H9 (cell line): Measurements from ENCODE around the gene SYNPO2. TPM values are rescaled to one million over a fixed set of nuclear protein-coding genes. Genes with fewer than 3 reads are reported as not detected.

ENCODE experiments used
- DNase-seq: peaks from one replicate; pipeline ENCODE4 v3.0.0-alpha.2; 2017
- H2AFZ ChIP-seq: one replicate; pipeline ENCODE4 v1.6.1; 2013; ENCODE audit warnings: mild to moderate bottlenecking, low read length, control low read depth, moderate library complexity
- H2AK5ac ChIP-seq: 2 replicates; pipeline ENCODE4 v1.6.1; 2013; ENCODE audit warnings: low read length, control low read depth, mixed read lengths; ENCODE audit not compliant: insufficient read length
- H2BK120ac ChIP-seq: one replicate; pipeline ENCODE4 v1.6.1; 2013; ENCODE audit warnings: low read depth, mild to moderate bottlenecking, low read length, control low read depth, inconsistent platforms; ENCODE audit not compliant: poor library complexity, severe bottlenecking
- H2BK12ac ChIP-seq: 2 replicates; pipeline ENCODE4 v1.6.1; 2013; ENCODE audit warnings: low read length, control low read depth, mixed read lengths, low read depth; ENCODE audit not compliant: insufficient read length
- H2BK15ac ChIP-seq: 2 replicates; pipeline ENCODE4 v1.6.1; 2013; ENCODE audit warnings: low read depth, low read length, control low read depth
- H2BK20ac ChIP-seq: one replicate; pipeline ENCODE4 v1.6.1; 2013; ENCODE audit warnings: low read depth, mild to moderate bottlenecking, low read length, control low read depth, inconsistent platforms; ENCODE audit not compliant: poor library complexity, severe bottlenecking
- H2BK5ac ChIP-seq: 2 replicates; pipeline ENCODE4 v1.6.1; 2013; ENCODE audit warnings: low read length, control low read depth, mixed read lengths; ENCODE audit not compliant: insufficient read length
- H3K14ac ChIP-seq: 2 replicates; pipeline ENCODE4 v1.6.1; 2013; ENCODE audit warnings: low read length, control low read depth; ENCODE audit not compliant: insufficient read depth
- H3K18ac ChIP-seq: 2 replicates; pipeline ENCODE4 v1.6.1; 2013; ENCODE audit warnings: low read depth, mild to moderate bottlenecking, mixed read lengths, low read length, control low read depth; ENCODE audit not compliant: insufficient read length
- H3K23ac ChIP-seq: 2 replicates; pipeline ENCODE4 v1.6.1; 2013; ENCODE audit warnings: low read length, control low read depth, mixed read lengths, low read depth; ENCODE audit not compliant: insufficient read length
- H3K23me2 ChIP-seq: 2 replicates; pipeline ENCODE4 v1.6.1; 2013; ENCODE audit warnings: low read depth, mild to moderate bottlenecking, mixed read lengths, low read length, control low read depth; ENCODE audit not compliant: insufficient read length, poor library complexity, severe bottlenecking
- H3K27ac ChIP-seq: 2 replicates; pipeline ENCODE4 v1.5.1; 2013; ENCODE audit warnings: low read length, control low read depth, mixed read lengths, low read depth; ENCODE audit not compliant: insufficient read length
- H3K27me3 ChIP-seq: 2 replicates; pipeline ENCODE4 v1.6.1; 2013; ENCODE audit warnings: low read length, control low read depth, inconsistent platforms; ENCODE audit not compliant: insufficient read depth
- H3K4ac ChIP-seq: 2 replicates; pipeline ENCODE4 v1.6.1; 2013; ENCODE audit warnings: low read depth, mild to moderate bottlenecking, control low read depth, inconsistent platforms, low read length, moderate library complexity
- H3K4me1 ChIP-seq: 2 replicates; pipeline ENCODE4 v1.6.1; 2013; ENCODE audit warnings: low read length, control low read depth, inconsistent platforms; ENCODE audit not compliant: insufficient read depth
- H3K4me2 ChIP-seq: 2 replicates; pipeline ENCODE4 v1.6.1; 2013; ENCODE audit warnings: low read length, control low read depth, mixed read lengths; ENCODE audit not compliant: insufficient read length, insufficient read depth
- H3K56ac ChIP-seq: 2 replicates; pipeline ENCODE4 v1.6.1; 2013; ENCODE audit warnings: low read depth, mild to moderate bottlenecking, mixed read lengths, low read length, control low read depth; ENCODE audit not compliant: insufficient read length
- H3K79me1 ChIP-seq: 2 replicates; pipeline ENCODE4 v1.6.1; 2013; ENCODE audit warnings: low read depth, mild to moderate bottlenecking, moderate library complexity, low read length, control low read depth, inconsistent platforms; ENCODE audit not compliant: insufficient read depth, poor library complexity, severe bottlenecking
- H3K79me2 ChIP-seq: 2 replicates; pipeline ENCODE4 v1.6.1; 2013; ENCODE audit warnings: low read length, control low read depth, inconsistent platforms; ENCODE audit not compliant: insufficient read depth
- H3K9ac ChIP-seq: 2 replicates; pipeline ENCODE4 v1.6.1; 2013; ENCODE audit warnings: low read length, control low read depth, mixed read lengths; ENCODE audit not compliant: insufficient read length; ENCODE audit errors: extremely low read depth
- H3K9me3 ChIP-seq: one replicate; pipeline ENCODE4 v1.6.1; 2013; ENCODE audit warnings: low read depth, low read length, inconsistent platforms; ENCODE audit not compliant: control insufficient read depth
- H3T11ph ChIP-seq: one replicate; pipeline ENCODE4 v1.6.1; 2013; ENCODE audit warnings: mild to moderate bottlenecking, low read length, control low read depth, inconsistent platforms
- H4K20me1 ChIP-seq: one replicate; pipeline ENCODE4 v1.6.1; 2013; ENCODE audit not compliant: control insufficient read depth, insufficient read length, insufficient read depth
- H4K5ac ChIP-seq: 2 replicates; pipeline ENCODE4 v1.6.1; 2013; ENCODE audit warnings: low read depth, mild to moderate bottlenecking, mixed read lengths, low read length, control low read depth; ENCODE audit not compliant: insufficient read length
- H4K8ac ChIP-seq: replicated peaks from 2 replicates; pipeline ENCODE4 v1.6.1; 2013; ENCODE audit warnings: low read length, control low read depth, mixed read lengths, low read depth; ENCODE audit not compliant: insufficient read length
- H4K91ac ChIP-seq: 2 replicates; pipeline ENCODE4 v1.6.1; 2013; ENCODE audit warnings: low read depth, mild to moderate bottlenecking, moderate library complexity, mixed read lengths, low read length, control low read depth; ENCODE audit not compliant: insufficient read length
- H3K27ac Mint-ChIP-seq, 3 experiments: 2 replicates in 2 of 3; 3 replicates in 1 of 3; pipeline ENCODE4 v1.8.0; 2020 to 2021; ENCODE audit warnings: mixed read lengths in 3 of 3, mild to moderate bottlenecking in 1 of 3, moderate library complexity in 1 of 3
- H3K27me3 Mint-ChIP-seq: 2 replicates; pipeline ENCODE4 v1.8.0; 2021; ENCODE audit warnings: low read depth, mild to moderate bottlenecking, moderate library complexity, mixed read lengths
- H3K36me3 Mint-ChIP-seq, 3 experiments: 2 replicates in 2 of 3; 3 replicates in 1 of 3; pipeline ENCODE4 v1.8.0; 2020 to 2021; ENCODE audit warnings: low read depth in 3 of 3, mixed read lengths in 3 of 3; ENCODE audit not compliant: insufficient read depth in 1 of 3
- H3K4me1 Mint-ChIP-seq, 2 experiments: 2 replicates each; pipeline ENCODE4 v1.8.0; 2020; ENCODE audit warnings: mixed read lengths in 2 of 2
- H3K4me3 Mint-ChIP-seq, 2 experiments: 2 replicates in 1 of 2; 3 replicates in 1 of 2; pipeline ENCODE4 v1.8.0; 2020 to 2021; ENCODE audit warnings: mild to moderate bottlenecking in 2 of 2, mixed read lengths in 2 of 2, moderate library complexity in 1 of 2
- H3K9me3 Mint-ChIP-seq, 2 experiments: 2 replicates in 1 of 2; 3 replicates in 1 of 2; pipeline ENCODE4 v1.8.0; 2020; ENCODE audit warnings: mild to moderate bottlenecking in 2 of 2, mixed read lengths in 2 of 2, moderate library complexity in 1 of 2
- WGBS: extraction: QIAGEN DNeasy Blood & Tissue Kit; methylation state at CpG from one replicate; pipeline ENCODE4 v1.1.7; 2013; ENCODE audit warnings: missing lambda C conversion rate, low lambda C conversion rate, mixed read lengths; ENCODE audit not compliant: insufficient read length; ENCODE audit errors: extremely low coverage; 5-methylcytosine and 5-hydroxymethylcytosine counted together
- total RNA-seq: library from RNA; stranded (reverse); gene quantifications from 2 replicates; pipeline ENCODE4 v1.2.1, GENCODE V29; 2021
- TF ChIP-seq, protein P1 (sequence below): fragments of 200-600 bp; sonication (generic); conservative IDR thresholded peaks from 3 replicates; pipeline ENCODE4 v1.8.0; 2021; ENCODE audit warnings: antibody characterized with exemption, mild to moderate bottlenecking

SYNPO2 gene
- total RNA-seq, 1 experiment from 2014 or later = 1.1 TPM

GRCh38 chr4:119110121-119110520 lies 221.5 kb downstream of the SYNPO2 start:
- Histone ChIP-seq H3K14ac (no peak overlapping the region), H4K20me1 (no peaks in the 10 kb centered on the region), H3K79me2 (no peaks in the 10 kb centered on the region), H3K4me2 (no peak overlapping the region), H3K4ac (no peak overlapping the region), H2AFZ (no peak overlapping the region), H3K56ac (no peak overlapping the region), H2BK120ac (no peak overlapping the region), H2BK20ac (no peak overlapping the region), H2BK5ac (no peak overlapping the region), H3K18ac (no peak overlapping the region), H3K23ac (no peak overlapping the region), H2BK12ac (no peak overlapping the region), H3K27me3 (no peaks in the 10 kb centered on the region), H3K27ac (no peak overlapping the region), H4K5ac (no peak overlapping the region), H3K4me1 (no peaks in the 10 kb centered on the region), H4K91ac (no peak overlapping the region), H2AK5ac (no peak overlapping the region), H3T11ph (no peak overlapping the region), H4K8ac (no peak overlapping the region), H2BK15ac (no peak overlapping the region), H3K9me3 (no peaks in the 10 kb centered on the region), H3K9ac (no peak overlapping the region), H3K23me2 (no peaks in the 10 kb centered on the region), H3K79me1 (no peaks in the 10 kb centered on the region)
- Mint-ChIP-seq H3K9me3 (no peaks in the 10 kb centered on the region), H3K36me3 (no peaks in the 10 kb centered on the region), H3K4me3 (no peak overlapping the region), H3K4me1 (peaks cover 7% of the 10 kb centered on the region in 2 experiments), H3K27ac (no peak overlapping the region), H3K27me3 (no peaks in the 10 kb centered on the region)
- no peak for DNase-seq
- no CpG with 5 or more reads among the region's 2 CpGs for WGBS
- TF ChIP-seq, protein P1, sequence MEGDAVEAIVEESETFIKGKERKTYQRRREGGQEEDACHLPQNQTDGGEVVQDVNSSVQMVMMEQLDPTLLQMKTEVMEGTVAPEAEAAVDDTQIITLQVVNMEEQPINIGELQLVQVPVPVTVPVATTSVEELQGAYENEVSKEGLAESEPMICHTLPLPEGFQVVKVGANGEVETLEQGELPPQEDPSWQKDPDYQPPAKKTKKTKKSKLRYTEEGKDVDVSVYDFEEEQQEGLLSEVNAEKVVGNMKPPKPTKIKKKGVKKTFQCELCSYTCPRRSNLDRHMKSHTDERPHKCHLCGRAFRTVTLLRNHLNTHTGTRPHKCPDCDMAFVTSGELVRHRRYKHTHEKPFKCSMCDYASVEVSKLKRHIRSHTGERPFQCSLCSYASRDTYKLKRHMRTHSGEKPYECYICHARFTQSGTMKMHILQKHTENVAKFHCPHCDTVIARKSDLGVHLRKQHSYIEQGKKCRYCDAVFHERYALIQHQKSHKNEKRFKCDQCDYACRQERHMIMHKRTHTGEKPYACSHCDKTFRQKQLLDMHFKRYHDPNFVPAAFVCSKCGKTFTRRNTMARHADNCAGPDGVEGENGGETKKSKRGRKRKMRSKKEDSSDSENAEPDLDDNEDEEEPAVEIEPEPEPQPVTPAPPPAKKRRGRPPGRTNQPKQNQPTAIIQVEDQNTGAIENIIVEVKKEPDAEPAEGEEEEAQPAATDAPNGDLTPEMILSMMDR = no peak

Other genes starting within 250 kb of the SYNPO2 start
- gene METTL14, start 203.5 kb upstream of the SYNPO2 start, total RNA-seq = 52.7 and 53.3 TPM in 2 replicates
- gene SEC24D, start 52.7 kb upstream of the SYNPO2 start, total RNA-seq = 59.1 and 61.5 TPM in 2 replicates
- not detected in 2 replicates for gene MYOZ2, start 247.0 kb downstream of the SYNPO2 start, total RNA-seq